ENCODE results near the gene SPINT2. TPM values are rescaled to one million over a fixed set of nuclear protein-coding genes. Genes with fewer than 3 reads are reported as not detected.
A peak's percentile ranks its signal among the peaks of the same experiment; 100 is the strongest.

The SPINT2 gene, protein sequence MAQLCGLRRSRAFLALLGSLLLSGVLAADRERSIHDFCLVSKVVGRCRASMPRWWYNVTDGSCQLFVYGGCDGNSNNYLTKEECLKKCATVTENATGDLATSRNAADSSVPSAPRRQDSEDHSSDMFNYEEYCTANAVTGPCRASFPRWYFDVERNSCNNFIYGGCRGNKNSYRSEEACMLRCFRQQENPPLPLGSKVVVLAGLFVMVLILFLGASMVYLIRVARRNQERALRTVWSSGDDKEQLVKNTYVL
- 100 to 1,000 TPM; 415 to 487 TPM for total RNA-seq
- 136 TPM for polyA plus RNA-seq (2013, experiment 1 of 2)
- polyA plus RNA-seq (2013, experiment 2 of 2): 110 TPM
- long read RNA-seq, experiment 1, transcript SPINT2-201 (7 exons, 1,802 nt): major isoform, 178 of 241 reads
- long read RNA-seq, experiment 1, transcript SPINT2-202 (6 exons, 1,367 nt): minor isoform, 10 of 241 reads
- long read RNA-seq, experiment 1, partial matches to known transcripts: 39 of 241 reads
- long read RNA-seq, experiment 1, other reads (novel, unspliced or antisense): 13 of 241 reads
- long read RNA-seq, experiment 2, transcript SPINT2-201 (7 exons, 1,802 nt): major isoform, 762 of 833 reads
- long read RNA-seq, experiment 2, transcript SPINT2-202 (6 exons, 1,367 nt): minor isoform, 31 of 833 reads
- long read RNA-seq, experiment 2, partial matches to known transcripts: 17 of 833 reads
- long read RNA-seq, experiment 2, other reads (novel, unspliced or antisense): 22 of 833 reads
- long read RNA-seq, experiment 3, transcript SPINT2-204 (7 exons, 1,246 nt): minor isoform, 12 of 2,664 reads
- long read RNA-seq, experiment 3, transcript SPINT2-202 (6 exons, 1,367 nt): minor isoform, 61 of 2,664 reads
- long read RNA-seq, experiment 3, transcript SPINT2-201 (7 exons, 1,802 nt): major isoform, 2,514 of 2,664 reads
- long read RNA-seq, experiment 3, partial matches to known transcripts: 42 of 2,664 reads
- long read RNA-seq, experiment 3, other reads (novel, unspliced or antisense): 34 of 2,664 reads
- long read RNA-seq, experiment 4, transcript SPINT2-201 (7 exons, 1,802 nt): major isoform, 1,345 of 1,479 reads
- long read RNA-seq, experiment 4, transcript SPINT2-202 (6 exons, 1,367 nt): minor isoform, 64 of 1,479 reads
- long read RNA-seq, experiment 4, partial matches to known transcripts: 48 of 1,479 reads
- long read RNA-seq, experiment 4, other reads (novel, unspliced or antisense): 19 of 1,479 reads

DNA sequence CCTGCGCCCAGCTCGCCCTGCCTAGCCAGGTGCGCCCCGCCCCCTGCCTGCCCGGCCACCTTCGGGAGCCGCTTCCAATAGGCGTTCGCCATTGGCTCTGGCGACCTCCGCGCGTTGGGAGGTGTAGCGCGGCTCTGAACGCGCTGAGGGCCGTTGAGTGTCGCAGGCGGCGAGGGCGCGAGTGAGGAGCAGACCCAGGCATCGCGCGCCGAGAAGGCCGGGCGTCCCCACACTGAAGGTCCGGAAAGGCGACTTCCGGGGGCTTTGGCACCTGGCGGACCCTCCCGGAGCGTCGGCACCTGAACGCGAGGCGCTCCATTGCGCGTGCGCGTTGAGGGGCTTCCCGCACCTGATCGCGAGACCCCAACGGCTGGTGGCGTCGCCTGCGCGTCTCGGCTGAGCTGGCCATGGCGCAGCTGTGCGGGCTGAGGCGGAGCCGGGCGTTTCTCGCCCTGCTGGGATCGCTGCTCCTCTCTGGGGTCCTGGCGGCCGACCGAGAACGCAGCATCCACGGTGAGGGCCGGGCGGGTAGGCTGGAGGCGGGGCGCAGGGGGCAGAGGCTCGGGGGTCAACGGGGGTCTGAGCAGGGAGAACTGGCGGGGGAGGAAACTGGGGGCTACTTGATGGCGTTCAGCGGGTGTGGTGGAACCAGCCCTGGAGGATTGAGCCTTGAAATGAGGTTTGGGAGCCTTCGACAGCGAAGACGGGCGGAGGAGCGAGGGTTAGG, at the start of gene SPINT2:
TSS of gene SPINT2 (plus strand) at position 88 of the 727 bp plus-strand sequence. CDS start at position 408, 320 bp downstream.
- Histone ChIP-seq H3K27ac (ENCODE audit: low read depth, low read length) (no peak within 1 kb of the TSS), H3K36me3 (ENCODE audit: control insufficient read depth, insufficient read depth, low read length) (no peaks in the 10 kb centered on the region), H3K27me3 (ENCODE audit: control insufficient read depth, insufficient read depth, low read length, poor library complexity, severe bottlenecking) (no peaks in the 10 kb centered on the region), H3K9me3 (ENCODE audit: control insufficient read depth, low read length) (no peaks in the 10 kb centered on the region), H3K9ac (ENCODE audit: extremely low read depth, low read length, poor library complexity, severe bottlenecking) (peak within 1 kb of the TSS; percentile 96), H3K4me1 (ENCODE audit: control insufficient read depth, insufficient read depth, low read length) (peaks cover 4% of the 10 kb centered on the region), H3K4me3 (ENCODE audit: low read length) (peak within 1 kb of the TSS; percentile 98)
- WGBS, 2 experiments (ENCODE audit: insufficient coverage in 1 of 2, insufficient read length in 1 of 2): 0 to 3% methylated on average over 59 to 78 of the region's 78 CpGs
- Mint-ChIP-seq H3K4me3 (peak within 1 kb of the TSS; percentile 99), H3K27me3 (ENCODE audit: insufficient read depth) (no peaks in the 10 kb centered on the region), H3K9me3 (no peaks in the 10 kb centered on the region), H3K4me1 (peaks cover 51% of the 10 kb centered on the region), H3K36me3 (ENCODE audit: low read depth) (no peaks in the 10 kb centered on the region), H3K27ac (peak within 1 kb of the TSS; percentile 98)
- TF ChIP-seq, protein P1, sequence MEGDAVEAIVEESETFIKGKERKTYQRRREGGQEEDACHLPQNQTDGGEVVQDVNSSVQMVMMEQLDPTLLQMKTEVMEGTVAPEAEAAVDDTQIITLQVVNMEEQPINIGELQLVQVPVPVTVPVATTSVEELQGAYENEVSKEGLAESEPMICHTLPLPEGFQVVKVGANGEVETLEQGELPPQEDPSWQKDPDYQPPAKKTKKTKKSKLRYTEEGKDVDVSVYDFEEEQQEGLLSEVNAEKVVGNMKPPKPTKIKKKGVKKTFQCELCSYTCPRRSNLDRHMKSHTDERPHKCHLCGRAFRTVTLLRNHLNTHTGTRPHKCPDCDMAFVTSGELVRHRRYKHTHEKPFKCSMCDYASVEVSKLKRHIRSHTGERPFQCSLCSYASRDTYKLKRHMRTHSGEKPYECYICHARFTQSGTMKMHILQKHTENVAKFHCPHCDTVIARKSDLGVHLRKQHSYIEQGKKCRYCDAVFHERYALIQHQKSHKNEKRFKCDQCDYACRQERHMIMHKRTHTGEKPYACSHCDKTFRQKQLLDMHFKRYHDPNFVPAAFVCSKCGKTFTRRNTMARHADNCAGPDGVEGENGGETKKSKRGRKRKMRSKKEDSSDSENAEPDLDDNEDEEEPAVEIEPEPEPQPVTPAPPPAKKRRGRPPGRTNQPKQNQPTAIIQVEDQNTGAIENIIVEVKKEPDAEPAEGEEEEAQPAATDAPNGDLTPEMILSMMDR (conservative IDR thresholded peaks at IDR 0.05): peak; percentile 10
- peak; percentile 95 for DNase-seq

DNA sequence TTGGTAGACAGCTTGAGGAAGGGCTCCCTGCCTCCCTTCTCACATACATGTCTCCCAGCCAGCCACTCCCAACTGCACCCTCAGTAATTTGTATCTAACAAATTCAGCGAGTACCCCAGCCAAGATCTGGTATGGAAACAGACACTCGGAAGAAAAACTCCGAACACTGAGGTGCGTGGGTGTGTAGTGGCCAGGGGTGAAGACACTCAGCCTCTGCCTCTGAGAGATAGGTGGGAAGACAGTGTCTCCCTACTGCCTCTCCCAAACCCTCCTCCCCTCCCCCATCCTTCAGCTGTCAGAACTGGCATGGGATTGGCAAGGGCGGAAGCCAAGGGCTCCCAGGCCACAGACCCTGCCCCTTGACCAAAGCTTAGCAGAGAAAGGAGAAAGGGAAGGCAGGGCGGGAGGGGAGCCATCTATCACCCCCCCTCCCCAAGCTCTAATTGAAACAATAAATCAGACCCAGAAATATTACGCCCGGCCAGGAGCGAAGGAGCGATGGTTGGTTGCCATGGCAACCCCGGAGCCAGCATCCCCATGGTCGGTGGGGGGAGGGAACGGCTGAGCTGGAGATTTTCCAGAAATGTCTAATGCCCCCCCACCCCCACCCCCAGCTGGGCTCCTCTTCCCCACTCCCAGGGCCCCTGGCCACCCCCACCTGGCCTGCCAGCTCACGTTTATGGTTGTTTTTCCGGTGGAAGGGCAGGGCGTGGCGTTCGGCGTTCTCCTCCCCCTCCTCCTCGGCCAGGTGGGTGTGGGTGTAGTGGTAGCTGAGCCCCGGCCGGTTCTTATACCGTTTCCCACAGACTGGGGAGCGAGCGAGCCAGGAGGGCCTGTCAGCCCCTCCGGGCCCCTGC, 47.4 kb upstream of the SPINT2 start:
- Mint-ChIP-seq H3K36me3 (ENCODE audit: low read depth) (no peaks in the 10 kb centered on the region), H3K27ac (no peak overlapping the region), H3K9me3 (no peaks in the 10 kb centered on the region), H3K4me1 (no peaks in the 10 kb centered on the region), H3K4me3 (no peak overlapping the region), H3K27me3 (ENCODE audit: insufficient read depth) (peaks cover 17% of the 10 kb centered on the region)
- Histone ChIP-seq H3K27me3 (ENCODE audit: control insufficient read depth, insufficient read depth, low read length, poor library complexity, severe bottlenecking) (no peaks in the 10 kb centered on the region), H3K4me1 (ENCODE audit: control insufficient read depth, insufficient read depth, low read length) (no peaks in the 10 kb centered on the region), H3K36me3 (ENCODE audit: control insufficient read depth, insufficient read depth, low read length) (peaks cover 5% of the 10 kb centered on the region), H3K27ac (ENCODE audit: low read depth, low read length) (no peak overlapping the region), H3K4me3 (ENCODE audit: low read length) (no peak overlapping the region), H3K9me3 (ENCODE audit: control insufficient read depth, low read length) (no peaks in the 10 kb centered on the region), H3K9ac (ENCODE audit: extremely low read depth, low read length, poor library complexity, severe bottlenecking) (no peak overlapping the region)
- 90 to 100% methylated on average over 1 to 25 of the region's 26 CpGs for WGBS, 2 experiments (ENCODE audit: insufficient coverage in 1 of 2, insufficient read length in 1 of 2)
- DNase-seq: no peak
- TF ChIP-seq, protein P1 (conservative IDR thresholded peaks at IDR 0.05): no peak
